Omental fat pad (tissue), 4 donors: ENCODE results near the gene RPL5. TPM values are rescaled to one million over a fixed set of nuclear protein-coding genes. Genes with fewer than 3 reads are reported as not detected.
A peak's percentile ranks its signal among the peaks of the same experiment; 100 is the strongest.

Experiments used
- ATAC-seq: fragments of 150-250 bp; one replicate; pipeline ENCODE4 v1.9.1; 2016; ENCODE audit warnings: mild to moderate bottlenecking, moderate library complexity; ENCODE audit not compliant: low FRiP score
- DNase-seq: peaks from one replicate; pipeline ENCODE4 v3.0.0-alpha.2; 2019; ENCODE audit warnings: low spot score
- total RNA-seq, 4 donors: library from RNA; depleted of rRNA; stranded (reverse); fragments of >200 nt; gene quantifications; one replicate each; pipeline ENCODE4 v1.1.0, GENCODE V29; 2016
- TF ChIP-seq, protein P1 (sequence below), 3 donors: fragments of 450-650 bp; IDR thresholded peaks; one replicate each; pipeline ENCODE4 v1.5.1; 2016 to 2017; ENCODE audit warnings: antibody characterized with exemption in 3 of 3, mild to moderate bottlenecking in 3 of 3, moderate library complexity in 2 of 3

Gene RPL5
- total RNA-seq, 4 donors from 2014 or later, result 1,480 to 1,916 (median 1,561) TPM

DNA sequence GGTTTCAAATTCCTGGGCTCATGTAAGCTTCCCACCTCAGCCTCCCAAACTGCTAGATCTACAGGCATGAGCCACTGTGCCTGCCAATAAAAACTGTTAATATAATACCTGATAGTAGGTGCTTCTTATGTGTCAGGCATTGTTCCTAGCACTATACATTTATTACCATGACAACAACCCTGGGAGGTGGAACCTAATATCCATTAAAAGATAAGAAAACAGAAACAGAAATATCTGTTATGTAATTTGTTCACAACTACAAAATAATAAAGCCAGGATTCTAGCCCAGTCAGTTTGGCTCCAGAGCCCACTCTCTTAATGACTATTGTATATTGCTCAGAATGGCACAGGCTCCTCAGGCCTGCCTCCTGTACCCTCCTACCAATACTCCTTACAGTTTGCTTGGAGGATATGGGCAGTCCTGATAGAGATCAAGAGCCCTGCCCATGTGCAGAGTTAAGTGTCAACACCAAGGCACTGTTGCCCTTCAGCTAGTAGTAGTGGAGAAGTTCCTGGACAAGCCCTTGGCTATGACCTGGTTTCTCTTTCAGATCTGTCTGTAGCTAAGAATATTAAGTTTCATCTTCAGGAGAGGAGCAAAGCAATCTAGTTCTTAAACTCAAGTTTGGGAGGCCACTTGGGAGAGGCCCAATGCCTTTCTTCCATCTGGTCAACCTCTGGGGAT lies 22.4 kb downstream of the RPL5 start:
- ATAC-seq, result no peak
- TF ChIP-seq, protein P1, sequence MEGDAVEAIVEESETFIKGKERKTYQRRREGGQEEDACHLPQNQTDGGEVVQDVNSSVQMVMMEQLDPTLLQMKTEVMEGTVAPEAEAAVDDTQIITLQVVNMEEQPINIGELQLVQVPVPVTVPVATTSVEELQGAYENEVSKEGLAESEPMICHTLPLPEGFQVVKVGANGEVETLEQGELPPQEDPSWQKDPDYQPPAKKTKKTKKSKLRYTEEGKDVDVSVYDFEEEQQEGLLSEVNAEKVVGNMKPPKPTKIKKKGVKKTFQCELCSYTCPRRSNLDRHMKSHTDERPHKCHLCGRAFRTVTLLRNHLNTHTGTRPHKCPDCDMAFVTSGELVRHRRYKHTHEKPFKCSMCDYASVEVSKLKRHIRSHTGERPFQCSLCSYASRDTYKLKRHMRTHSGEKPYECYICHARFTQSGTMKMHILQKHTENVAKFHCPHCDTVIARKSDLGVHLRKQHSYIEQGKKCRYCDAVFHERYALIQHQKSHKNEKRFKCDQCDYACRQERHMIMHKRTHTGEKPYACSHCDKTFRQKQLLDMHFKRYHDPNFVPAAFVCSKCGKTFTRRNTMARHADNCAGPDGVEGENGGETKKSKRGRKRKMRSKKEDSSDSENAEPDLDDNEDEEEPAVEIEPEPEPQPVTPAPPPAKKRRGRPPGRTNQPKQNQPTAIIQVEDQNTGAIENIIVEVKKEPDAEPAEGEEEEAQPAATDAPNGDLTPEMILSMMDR (IDR thresholded peaks at IDR 0.05), result no peak
- no peak for DNase-seq

DNA sequence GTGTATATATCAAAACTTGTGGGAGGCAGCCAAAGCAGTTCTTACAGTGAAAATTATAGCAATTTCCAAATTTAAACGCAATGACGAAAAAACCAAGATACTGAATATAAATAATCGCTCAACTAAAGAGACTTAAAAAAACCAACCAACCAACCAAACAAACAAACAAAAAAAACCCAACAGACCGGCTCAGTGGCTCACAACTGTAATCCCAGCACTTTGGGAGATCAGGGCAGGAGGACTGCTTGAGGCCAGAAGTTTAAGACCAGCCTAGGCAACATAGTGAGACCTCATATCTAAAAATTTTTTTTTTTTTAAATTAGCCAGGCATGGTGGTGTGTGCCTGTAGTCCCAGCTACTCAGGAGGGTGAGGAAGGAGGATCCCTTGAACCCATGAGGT lies 23.4 kb downstream of the RPL5 start:
- TF ChIP-seq, protein P1 (IDR thresholded peaks at IDR 0.05), result no peak
- no peak for ATAC-seq
- no peak for DNase-seq

- no peak for DNase-seq
- TF ChIP-seq, protein P1 (IDR thresholded peaks at IDR 0.05), result no peak
- ATAC-seq, result no peak
These were observed 26.0 kb downstream of the RPL5 start for GRCh38 chr1:92857817-92858216.

DNA sequence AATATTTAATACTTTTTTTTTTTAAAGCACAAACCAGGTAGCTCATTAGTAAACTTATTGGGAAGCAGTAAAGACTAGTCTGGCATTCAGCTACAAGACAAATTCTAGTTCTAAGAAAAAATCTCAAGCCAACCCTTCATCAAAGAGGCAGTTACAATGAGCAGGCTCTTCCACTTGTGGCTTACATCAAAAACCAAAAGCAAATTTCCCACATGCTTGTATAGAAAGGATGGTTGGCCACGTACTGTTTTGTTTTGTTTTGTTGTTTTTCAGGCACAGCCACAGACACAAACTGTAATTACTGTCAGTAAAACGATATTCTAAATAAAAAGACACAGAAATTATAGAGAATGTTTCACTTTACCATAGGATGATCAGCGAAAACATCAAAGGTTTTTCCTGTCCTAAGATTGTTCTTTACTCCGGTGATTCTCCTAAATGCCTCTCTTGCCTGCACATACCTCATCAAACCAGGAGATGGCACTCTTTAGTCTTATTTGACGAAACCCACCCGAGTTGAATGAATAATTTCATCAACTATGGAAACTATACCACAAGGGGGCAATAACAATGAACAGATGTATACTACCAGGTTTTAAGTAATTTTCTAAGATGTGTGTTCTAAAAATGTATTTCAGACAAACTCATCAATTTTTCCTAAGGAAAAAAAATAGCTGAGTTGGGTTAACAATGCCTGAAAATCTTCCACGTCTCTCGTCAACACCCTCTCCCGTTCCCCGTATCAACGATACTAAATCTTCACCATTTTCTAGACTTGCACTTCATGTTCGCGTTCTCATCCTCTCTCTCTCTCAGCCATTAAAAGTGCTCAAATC lies 26.9 kb downstream of the RPL5 start:
- peak; percentile 85 for ATAC-seq
- DNase-seq, result no peak
- TF ChIP-seq, protein P1 (IDR thresholded peaks at IDR 0.05), result peak; percentile 47 to 87 (median 77)

DNA sequence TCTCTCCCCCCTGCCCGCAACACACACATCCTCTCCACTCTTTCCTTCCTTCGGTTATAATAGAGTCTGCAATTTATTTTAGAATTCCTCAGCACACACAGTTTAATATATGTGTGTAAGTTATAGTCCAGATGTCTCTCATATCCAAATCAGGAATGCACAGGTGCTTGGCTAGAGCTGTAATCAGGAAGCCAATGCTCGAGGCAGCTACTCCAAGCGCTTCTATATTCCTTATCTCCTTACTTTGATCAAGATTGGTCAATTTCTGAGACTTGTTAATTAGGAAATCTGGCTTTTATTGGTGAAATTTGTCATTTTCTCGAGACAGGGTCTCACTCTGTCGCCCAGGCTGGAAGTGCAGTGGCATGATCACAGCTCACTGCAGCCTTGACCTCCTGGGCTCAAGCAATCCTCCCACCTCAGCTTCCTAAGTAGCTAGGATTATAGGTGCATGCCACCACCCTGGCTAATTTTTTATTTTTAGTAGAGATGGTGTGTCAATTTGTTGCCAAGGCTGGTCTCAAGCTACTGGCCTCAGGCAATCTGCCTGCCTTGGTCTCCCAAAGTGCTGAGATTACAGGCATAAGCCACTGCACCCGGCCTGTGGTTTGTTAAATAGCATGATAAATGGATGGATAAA lies 27.7 kb downstream of the RPL5 start:
- no peak for DNase-seq
- no peak for ATAC-seq
- TF ChIP-seq, protein P1 (IDR thresholded peaks at IDR 0.05), result no peak

GRCh38 chr1:92862605-92863004 lies 30.8 kb downstream of the RPL5 start:
- TF ChIP-seq, protein P1 (IDR thresholded peaks at IDR 0.05), result no peak
- DNase-seq (no peak), ATAC-seq (no peak)
